Caco-2 (cell line): ENCODE measurements around the gene NETO2. TPM values are rescaled to one million over a fixed set of nuclear protein-coding genes. Genes with fewer than 3 reads are reported as not detected.

Experiments used
- BruUV-seq: library from RNA; stranded (reverse); fragments of 400-500 nt; replicated peaks from 2 replicates; lab custom pipeline; 2021; lab: Mats Ljungman, UMichigan
- CTCF ChIA-PET: fragments of 300-600 bp; sonication (Branson Sonifier 250); formaldehyde crosslinking; loops from one replicate; lab custom pipeline; 2022; ENCODE audit warnings: antibody characterized with exemption; lab: Charles Lee
- POLR2A ChIA-PET: fragments of 300-600 bp; sonication (Branson Sonifier 250); formaldehyde crosslinking; loops from one replicate; lab custom pipeline; 2022; ENCODE audit warnings: antibody characterized with exemption; lab: Charles Lee
- DNase-seq, 2 experiments: peaks; one replicate each; pipeline versions ENCODE4 v3.0.0 to v3.0.0-alpha.2; 2020 to 2022
- H3K27me3 ChIP-seq: replicated peaks from 2 replicates; pipeline ENCODE4 v1.6.0; 2011; ENCODE audit warnings: low read length; ENCODE audit not compliant: control insufficient read depth, insufficient read depth
- H3K36me3 ChIP-seq: 2 replicates; pipeline ENCODE4 v1.5.1; 2011; ENCODE audit warnings: low read length; ENCODE audit not compliant: control insufficient read depth, insufficient read depth
- H3K4me1 ChIP-seq: fragments of 250-450 bp; sonication (Bioruptor Pico); 2 replicates; pipeline ENCODE4 v1.5.1; 2020; ENCODE audit warnings: mild to moderate bottlenecking
- H3K4me3 ChIP-seq: 2 replicates; pipeline ENCODE4 v1.5.1; 2011; ENCODE audit warnings: low read depth, mild to moderate bottlenecking, control low read depth, low read length
- H3K9me3 ChIP-seq: fragments of 250-450 bp; sonication (Bioruptor Pico); 2 replicates; pipeline ENCODE4 v1.5.1; 2020; ENCODE audit warnings: mild to moderate bottlenecking, moderate library complexity
- H3K27ac Mint-ChIP-seq: one replicate; pipeline ENCODE4 v1.8.0; 2022; ENCODE audit warnings: mixed read lengths; ENCODE audit not compliant: unreplicated experiment
- H3K27me3 Mint-ChIP-seq: one replicate; pipeline ENCODE4 v1.8.0; 2022; ENCODE audit warnings: mixed read lengths; ENCODE audit not compliant: insufficient read depth, unreplicated experiment
- H3K36me3 Mint-ChIP-seq: one replicate; pipeline ENCODE4 v1.8.0; 2022; ENCODE audit warnings: mild to moderate bottlenecking, mixed read lengths; ENCODE audit not compliant: insufficient read depth, unreplicated experiment
- H3K4me1 Mint-ChIP-seq: one replicate; pipeline ENCODE4 v1.8.0; 2022; ENCODE audit warnings: low read depth, mixed read lengths; ENCODE audit not compliant: unreplicated experiment
- H3K4me3 Mint-ChIP-seq: one replicate; pipeline ENCODE4 v1.8.0; 2022; ENCODE audit warnings: mild to moderate bottlenecking, moderate library complexity, mixed read lengths; ENCODE audit not compliant: unreplicated experiment
- H3K9me3 Mint-ChIP-seq: one replicate; pipeline ENCODE4 v1.8.0; 2022; ENCODE audit warnings: mixed read lengths; ENCODE audit not compliant: unreplicated experiment
- intact Hi-C: fragments of 100-400 bp; cut with micrococcal nuclease; formaldehyde crosslinking; loops from one replicate; pipeline ENCODE4 v1.10.0; 2022; ENCODE audit not compliant: unreplicated experiment
- total RNA-seq: library from RNA; stranded (reverse); gene quantifications from 2 replicates; pipeline ENCODE4 v1.2.3, GENCODE V29; 2022
- TF ChIP-seq, protein P1 (sequence below), 2 experiments: fragments of 200-600 bp in 1 of 2; IDR thresholded peaks; 1 replicate in 1 of 2; 2 replicates in 1 of 2; pipeline versions ENCODE4 v1.5.1 to v1.8.0; 2011 to 2022; ENCODE audit warnings: antibody characterized with exemption in 1 of 2, control low read depth in 1 of 2, inconsistent platforms in 1 of 2, low read depth in 1 of 2, low read length in 1 of 2, mild to moderate bottlenecking in 1 of 2, moderate library complexity in 1 of 2; ENCODE audit not compliant: insufficient read depth in 1 of 2, severe bottlenecking in 1 of 2, unreplicated experiment in 1 of 2

Gene NETO2
- total RNA-seq, 1 experiment from 2014 or later = 41.2 TPM

- no peak overlapping the region for H3K4me3 Mint-ChIP-seq
- H3K9me3 Mint-ChIP-seq = no peaks in the 10 kb centered on the region
- Histone ChIP-seq H3K9me3 (no peaks in the 10 kb centered on the region), H3K4me1 (no peaks in the 10 kb centered on the region), H3K4me3 (no peak overlapping the region), H3K36me3 (no peaks in the 10 kb centered on the region), H3K27me3 (no peaks in the 10 kb centered on the region)
- no peak overlapping the region for H3K27ac Mint-ChIP-seq
- no TSS peak for BruUV-seq
- no peaks in the 10 kb centered on the region for H3K36me3 Mint-ChIP-seq
- H3K27me3 Mint-ChIP-seq = no peaks in the 10 kb centered on the region
- TF ChIP-seq, protein P1, sequence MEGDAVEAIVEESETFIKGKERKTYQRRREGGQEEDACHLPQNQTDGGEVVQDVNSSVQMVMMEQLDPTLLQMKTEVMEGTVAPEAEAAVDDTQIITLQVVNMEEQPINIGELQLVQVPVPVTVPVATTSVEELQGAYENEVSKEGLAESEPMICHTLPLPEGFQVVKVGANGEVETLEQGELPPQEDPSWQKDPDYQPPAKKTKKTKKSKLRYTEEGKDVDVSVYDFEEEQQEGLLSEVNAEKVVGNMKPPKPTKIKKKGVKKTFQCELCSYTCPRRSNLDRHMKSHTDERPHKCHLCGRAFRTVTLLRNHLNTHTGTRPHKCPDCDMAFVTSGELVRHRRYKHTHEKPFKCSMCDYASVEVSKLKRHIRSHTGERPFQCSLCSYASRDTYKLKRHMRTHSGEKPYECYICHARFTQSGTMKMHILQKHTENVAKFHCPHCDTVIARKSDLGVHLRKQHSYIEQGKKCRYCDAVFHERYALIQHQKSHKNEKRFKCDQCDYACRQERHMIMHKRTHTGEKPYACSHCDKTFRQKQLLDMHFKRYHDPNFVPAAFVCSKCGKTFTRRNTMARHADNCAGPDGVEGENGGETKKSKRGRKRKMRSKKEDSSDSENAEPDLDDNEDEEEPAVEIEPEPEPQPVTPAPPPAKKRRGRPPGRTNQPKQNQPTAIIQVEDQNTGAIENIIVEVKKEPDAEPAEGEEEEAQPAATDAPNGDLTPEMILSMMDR (IDR thresholded peaks at IDR 0.05; ENCODE audit: insufficient read depth in 1 of 2, low read depth in 1 of 2, low read length in 1 of 2, severe bottlenecking in 1 of 2, unreplicated experiment in 1 of 2) = no peak
- ChIA-PET CTCF (no interaction called here), POLR2A (no interaction called here)
- intact Hi-C loops = no loop called here
- DNase-seq = no peak
- no peaks in the 10 kb centered on the region for H3K4me1 Mint-ChIP-seq
Measured at GRCh38 chr16:47047524-47048203, 96.1 kb downstream of the NETO2 start.

DNA sequence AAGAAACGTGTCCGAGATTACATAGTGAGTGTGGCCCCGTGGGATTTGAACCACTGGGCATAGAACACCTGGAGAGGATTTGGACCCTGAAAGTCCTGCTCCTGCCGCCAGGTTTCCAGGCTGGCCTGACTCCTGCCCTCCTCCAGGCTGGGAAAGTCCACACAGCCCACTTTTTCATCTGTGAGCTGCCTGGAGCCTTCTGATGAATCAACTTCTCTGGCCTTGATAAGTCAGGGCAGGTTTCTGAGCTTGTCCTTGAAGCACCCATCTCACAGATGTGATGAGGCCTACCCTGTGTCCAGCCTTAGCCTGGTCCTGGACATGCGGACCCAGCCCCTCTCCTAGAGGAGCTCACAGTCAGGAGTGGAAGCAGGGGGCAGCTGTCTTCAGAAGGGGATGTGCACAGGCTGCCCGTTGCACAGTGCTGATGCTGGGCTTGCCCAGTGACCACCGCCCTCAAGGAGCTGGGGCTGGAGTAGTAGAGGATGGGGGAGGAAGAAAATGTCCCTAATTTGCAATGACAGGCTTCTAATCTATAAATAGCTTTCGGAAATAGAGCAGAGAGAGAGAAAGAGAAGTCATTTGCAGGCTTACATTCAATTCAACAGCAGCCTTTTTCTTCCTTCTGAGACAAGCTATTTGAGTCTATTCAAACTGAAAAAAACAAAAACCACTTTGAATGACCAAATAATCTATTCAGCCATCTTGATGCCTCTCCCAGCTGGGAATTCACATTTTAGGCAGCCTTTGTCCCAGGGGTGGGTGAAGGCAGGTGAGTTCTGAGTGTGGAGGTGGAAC is 96.8 kb downstream of the NETO2 start:
- H3K36me3 Mint-ChIP-seq = no peaks in the 10 kb centered on the region
- no peak for DNase-seq
- H3K4me1 Mint-ChIP-seq = no peaks in the 10 kb centered on the region
- CTCF ChIA-PET = interaction anchor here (0.7 kb wide), 1 partner anchor 97 kb away, joined by 3 read pairs; the partner anchor contains the start of gene NETO2
- no peak overlapping the region for H3K27ac Mint-ChIP-seq
- H3K9me3 ChIP-seq = no peaks in the 10 kb centered on the region
- TF ChIP-seq, protein P1 (IDR thresholded peaks at IDR 0.05; ENCODE audit: insufficient read depth in 1 of 2, low read depth in 1 of 2, low read length in 1 of 2, severe bottlenecking in 1 of 2, unreplicated experiment in 1 of 2) = no peak
- H3K27me3 Mint-ChIP-seq = no peaks in the 10 kb centered on the region
- no peaks in the 10 kb centered on the region for H3K9me3 Mint-ChIP-seq
- no TSS peak for BruUV-seq
- no peaks in the 10 kb centered on the region for H3K4me1 ChIP-seq
- H3K4me3 Mint-ChIP-seq = no peak overlapping the region
- no peaks in the 10 kb centered on the region for H3K27me3 ChIP-seq
- no peak overlapping the region for H3K4me3 ChIP-seq
- POLR2A ChIA-PET = no interaction called here
- H3K36me3 ChIP-seq = no peaks in the 10 kb centered on the region
- intact Hi-C loops = no loop called here

GRCh38 chr16:47045459-47045858 is 98.3 kb downstream of the NETO2 start:
- Histone ChIP-seq H3K4me1 (no peaks in the 10 kb centered on the region), H3K4me3 (no peak overlapping the region), H3K36me3 (no peaks in the 10 kb centered on the region), H3K9me3 (no peaks in the 10 kb centered on the region), H3K27me3 (no peaks in the 10 kb centered on the region)
- no peaks in the 10 kb centered on the region for H3K9me3 Mint-ChIP-seq
- TF ChIP-seq, protein P1 (IDR thresholded peaks at IDR 0.05; ENCODE audit: insufficient read depth in 1 of 2, low read depth in 1 of 2, low read length in 1 of 2, severe bottlenecking in 1 of 2, unreplicated experiment in 1 of 2) = no peak
- BruUV-seq = no TSS peak
- H3K27ac Mint-ChIP-seq = no peak overlapping the region
- H3K27me3 Mint-ChIP-seq = no peaks in the 10 kb centered on the region
- CTCF ChIA-PET = interaction anchor here (0.6 kb wide), 1 partner anchor 1119 kb away, joined by 3 read pairs; no protein-coding TSS in a partner anchor
- intact Hi-C loops = no loop called here
- no peak for DNase-seq
- no peaks in the 10 kb centered on the region for H3K4me1 Mint-ChIP-seq
- POLR2A ChIA-PET = no interaction called here
- no peak overlapping the region for H3K4me3 Mint-ChIP-seq
- no peaks in the 10 kb centered on the region for H3K36me3 Mint-ChIP-seq
